Erythroblast (primary cell): Measurements from ENCODE around the gene HIPK2.

Source experiments
- GATA1 ChIP-seq: IDR thresholded peaks from 2 replicates; pipeline ENCODE4 v1.6.1; 2011; ENCODE audit warnings: low read depth, mild to moderate bottlenecking, control low read depth, low read length, moderate library complexity
- POLR2A ChIP-seq: IDR thresholded peaks from 2 replicates; pipeline ENCODE4 v1.6.1; 2011; ENCODE audit warnings: mild to moderate bottlenecking, low read length

DNA sequence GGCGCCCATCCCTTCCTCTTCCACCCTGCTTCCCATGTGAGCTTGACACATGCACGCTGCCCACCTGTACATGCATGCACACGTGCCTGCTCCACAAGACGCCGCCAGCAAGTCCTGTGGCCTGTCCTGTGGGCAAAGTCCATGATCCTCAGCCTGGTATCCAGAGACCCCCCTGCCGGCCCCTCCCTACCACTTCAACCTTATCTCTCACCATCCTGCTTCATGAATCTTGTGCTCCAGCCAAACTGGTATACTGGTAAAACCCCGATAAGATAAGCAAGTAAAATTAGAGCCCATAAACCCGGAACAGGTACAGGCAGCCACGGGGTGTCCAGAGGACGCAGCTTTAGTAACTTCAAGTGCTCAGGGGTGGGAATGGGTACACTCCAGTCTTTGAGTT lies 39.5 kb upstream of the HIPK2 start:
- TF ChIP-seq POLR2A (no peak), GATA1 (no peak)
